Adrenal gland (tissue), 5 donors: ENCODE measurements around the gene TRNAU1AP.

Experiments
- CTCF ChIP-seq, 6 experiments: fragments of 450-650 bp in 4 of 6; fragments of 200-600 bp in 2 of 6; sonication (generic) in 1 of 6; IDR thresholded peaks; 1 replicate in 5 of 6; 2 replicates in 1 of 6; pipeline versions ENCODE4 v1.5.1 to v1.8.0; 2016 to 2021; ENCODE audit warnings: antibody characterized with exemption in 6 of 6, mild to moderate bottlenecking in 2 of 6, moderate library complexity in 1 of 6
- POLR2A ChIP-seq, 2 donors: fragments of 450-650 bp; IDR thresholded peaks; one replicate each; pipeline ENCODE4 v1.6.1; 2017; ENCODE audit warnings: antibody characterized with exemption in 2 of 2, mild to moderate bottlenecking in 2 of 2, moderate library complexity in 1 of 2
- donor health status: DM: no; HTN: no; CAD: no.

GRCh38 chr1:28506907-28507246 is 46.0 kb upstream of the TRNAU1AP start:
- TF ChIP-seq CTCF (IDR thresholded peaks at IDR 0.05) (peak in 1 of 6 experiments; percentile 4), POLR2A (IDR thresholded peaks at IDR 0.05) (no peak)
